GM18511 (cell line): Measurements from ENCODE around the gene RAC3.
"Not testable (repeated sequence)": the region's sequence is repeated elsewhere in the genome, so short reads cannot be mapped to it uniquely, and the experiment has no call there.

Source experiments
- ATAC-seq: cut with Tn5 transposase; IDR thresholded peaks from one replicate; pipeline ENCODE4 v1.9.1; 2021; ENCODE audit warnings: mild to moderate bottlenecking, moderate library complexity; ENCODE audit not compliant: unreplicated experiment

RAC3 gene

GRCh38 chr17:82037889-82038195 lies 6.4 kb downstream of the RAC3 start:
- ATAC-seq: no peak

GRCh38 chr17:82038796-82039409 lies 7.4 kb downstream of the RAC3 start:
- ATAC-seq: not testable (repeated sequence)

- no peak for ATAC-seq
Measured at GRCh38 chr17:82039695-82040299, 8.3 kb downstream of the RAC3 start.

- ATAC-seq: no peak
Measured at GRCh38 chr17:82041144-82041814, 9.8 kb downstream of the RAC3 start.

- no peak for ATAC-seq
Measured at GRCh38 chr17:82042649-82043048, 11.2 kb downstream of the RAC3 start.

GRCh38 chr17:82043507-82043906 lies 12.0 kb downstream of the RAC3 start:
- no peak for ATAC-seq

GRCh38 chr17:82045936-82046484 lies 14.5 kb downstream of the RAC3 start:
- no peak for ATAC-seq

- ATAC-seq: no peak
Measured at GRCh38 chr17:82046903-82047302, 15.4 kb downstream of the RAC3 start.

GRCh38 chr17:82047379-82047778 lies 15.9 kb downstream of the RAC3 start:
- ATAC-seq: no peak

- no peak for ATAC-seq
Measured at GRCh38 chr17:82047914-82048570, 16.6 kb downstream of the RAC3 start.

- ATAC-seq: no peak
Measured at GRCh38 chr17:82048571-82048971, 17.1 kb downstream of the RAC3 start.

GRCh38 chr17:82049106-82049505 lies 17.6 kb downstream of the RAC3 start:
- ATAC-seq: no peak

GRCh38 chr17:82049521-82049971 lies 18.1 kb downstream of the RAC3 start:
- no peak for ATAC-seq

- ATAC-seq: no peak
Measured at GRCh38 chr17:82050152-82050760, 18.8 kb downstream of the RAC3 start.

- peak; percentile 16 for ATAC-seq
Measured at GRCh38 chr17:82050761-82051641, 19.5 kb downstream of the RAC3 start.

GRCh38 chr17:82051776-82052637 lies 20.5 kb downstream of the RAC3 start, which contains the start of the genes GPS1 and RFNG:
Gene GPS1, plus strand, starts transcription at chr17:82051898. Its CDS starts 34 bp downstream, at chr17:82051932.
Gene RFNG, minus strand, starts transcription at chr17:82051811. Its CDS starts 45 bp downstream, at chr17:82051766.
- peak; percentile 68 for ATAC-seq

GRCh38 chr17:82052638-82053059 lies 21.2 kb downstream of the RAC3 start:
- ATAC-seq: no peak

GRCh38 chr17:82053130-82053529 lies 21.7 kb downstream of the RAC3 start:
- ATAC-seq: no peak
